SH-SY5Y (cell line): ENCODE results near the gene PNMA5.

ENCODE experiments used
- GATA2 ChIP-seq: IDR thresholded peaks from 2 replicates; pipeline ENCODE4 v1.6.1; 2011; ENCODE audit warnings: mild to moderate bottlenecking, low read depth, low read length
- GATA3 ChIP-seq: IDR thresholded peaks from 2 replicates; pipeline ENCODE4 v1.6.1; 2011; ENCODE audit warnings: low read depth, mild to moderate bottlenecking, low read length, moderate library complexity

DNA sequence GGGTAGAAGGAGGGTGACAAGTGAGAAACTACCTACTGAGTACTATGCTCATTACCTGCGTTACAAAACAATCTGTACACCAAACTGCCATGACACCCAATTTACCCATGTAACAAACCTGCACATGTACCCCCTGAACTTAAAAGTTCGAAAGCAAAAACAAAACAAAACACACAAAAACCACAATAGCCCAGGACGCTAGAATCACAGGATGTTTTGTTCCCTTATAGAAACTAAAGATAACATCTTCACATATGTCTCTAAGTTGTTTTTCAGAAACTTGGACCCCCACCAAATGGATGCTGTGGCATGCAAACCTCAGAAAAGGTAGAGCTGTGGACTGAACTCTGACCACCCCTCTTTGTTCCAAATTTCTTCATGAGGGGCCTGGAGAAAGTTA, 25.2 kb upstream of the PNMA5 start:
- TF ChIP-seq GATA2 (no peak), GATA3 (no peak)
